Neural cell (in vitro differentiated cells): ENCODE results near the gene H2BW2. TPM values are rescaled to one million over a fixed set of nuclear protein-coding genes. Genes with fewer than 3 reads are reported as not detected.
"Not testable (repeated sequence)": the region's sequence is repeated elsewhere in the genome, so short reads cannot be mapped to it uniquely, and the experiment has no call there.

ENCODE experiments used
- H2AFZ ChIP-seq: fragments of 200-600, 300-800 bp; sonication (generic), shearing (Covaris generic); 2 replicates; pipeline ENCODE4 v1.6.0; 2014; ENCODE audit warnings: low read depth, mild to moderate bottlenecking, antibody characterized with exemption, low read length, moderate library complexity
- H3F3A ChIP-seq: fragments of 200-600 bp; shearing (Covaris generic); 2 replicates; pipeline ENCODE4 v1.6.1; 2016; ENCODE audit warnings: mild to moderate bottlenecking, moderate library complexity, mixed read lengths, antibody characterized with exemption, low read length; ENCODE audit not compliant: insufficient read depth, poor library complexity, severe bottlenecking
- H3K27ac ChIP-seq: fragments of 200-600, 300-800 bp; sonication (generic), shearing (Covaris generic); 2 replicates; pipeline ENCODE4 v1.5.1; 2014; ENCODE audit warnings: mild to moderate bottlenecking, low read length, moderate library complexity
- H3K27me3 ChIP-seq: fragments of 300-800, 200-600 bp; sonication (generic), shearing (Covaris generic); 2 replicates; pipeline ENCODE4 v1.6.0; 2014; ENCODE audit warnings: mild to moderate bottlenecking, low read depth, low read length, moderate library complexity; ENCODE audit not compliant: insufficient read depth
- H3K36me3 ChIP-seq: fragments of 300-800, 200-600 bp; sonication (generic), shearing (Covaris generic); 2 replicates; pipeline ENCODE4 v1.5.1; 2014; ENCODE audit warnings: mild to moderate bottlenecking, antibody characterized with exemption, low read length, moderate library complexity; ENCODE audit not compliant: insufficient read depth
- H3K4me2 ChIP-seq: fragments of 300-800, 200-600 bp; sonication (generic), shearing (Covaris generic); 2 replicates; pipeline ENCODE4 v1.6.0; 2014; ENCODE audit warnings: mild to moderate bottlenecking, low read length
- H3K4me3 ChIP-seq: fragments of 300-800, 200-600 bp; sonication (generic), shearing (Covaris generic); 2 replicates; pipeline ENCODE4 v1.5.1; 2014; ENCODE audit warnings: mild to moderate bottlenecking, low read length, moderate library complexity
- H3K79me2 ChIP-seq: fragments of 200-600 bp; shearing (Covaris generic); replicated peaks from 2 replicates; pipeline ENCODE4 v1.6.0; 2014; ENCODE audit warnings: mild to moderate bottlenecking, low read length, moderate library complexity; ENCODE audit not compliant: insufficient read depth
- H3K9ac ChIP-seq: fragments of 300-800, 200-600 bp; sonication (generic), shearing (Covaris generic); 2 replicates; pipeline ENCODE4 v1.6.1; 2016; ENCODE audit warnings: mild to moderate bottlenecking, low read length, mixed read lengths
- H3K9me2 ChIP-seq: fragments of 200-600 bp; shearing (Covaris generic); 2 replicates; pipeline ENCODE4 v1.6.1; 2016; ENCODE audit warnings: mild to moderate bottlenecking, low read length, mixed read lengths; ENCODE audit not compliant: insufficient read depth
- H3K9me3 ChIP-seq: fragments of 200-600, 300-800 bp; sonication (generic), shearing (Covaris generic); 2 replicates; pipeline ENCODE4 v1.6.1; 2016; ENCODE audit warnings: mild to moderate bottlenecking, mixed run types, low read length, moderate library complexity, mixed read lengths
- H4K20me1 ChIP-seq: fragments of 200-600 bp; shearing (Covaris generic); 2 replicates; pipeline ENCODE4 v1.6.1; 2016; ENCODE audit warnings: mild to moderate bottlenecking, mixed run types; ENCODE audit not compliant: insufficient read depth
- CTCF ChIP-seq: fragments of 450-650 bp; IDR thresholded peaks from 2 replicates; pipeline ENCODE4 v1.5.1; 2014; ENCODE audit warnings: antibody characterized with exemption, mild to moderate bottlenecking, moderate library complexity; ENCODE audit not compliant: poor library complexity, severe bottlenecking
- EP300 ChIP-seq: fragments of 450-650 bp; conservative IDR thresholded peaks from 2 replicates; pipeline ENCODE4 v1.6.1; 2014; ENCODE audit warnings: antibody characterized with exemption, mild to moderate bottlenecking, moderate library complexity; ENCODE audit not compliant: poor library complexity, severe bottlenecking
- EZH2 ChIP-seq: fragments of 200-600, 300-800 bp; shearing (Covaris generic), sonication (generic); IDR thresholded peaks from 2 replicates; pipeline ENCODE4 v1.6.1; 2014; ENCODE audit warnings: antibody characterized with exemption, low read length, borderline replicate concordance, mild to moderate bottlenecking; ENCODE audit not compliant: insufficient read depth, poor library complexity, severe bottlenecking
- MXI1 ChIP-seq: fragments of 450-650 bp; conservative IDR thresholded peaks from 2 replicates; pipeline ENCODE4 v1.6.1; 2014; ENCODE audit warnings: antibody characterized with exemption, mild to moderate bottlenecking; ENCODE audit not compliant: poor library complexity, severe bottlenecking
- POLR2AphosphoS5 ChIP-seq: IDR thresholded peaks from 2 replicates; pipeline ENCODE4 v1.6.1; 2012
- RAD21 ChIP-seq: fragments of 450-650 bp; conservative IDR thresholded peaks from 2 replicates; pipeline ENCODE4 v1.6.1; 2014; ENCODE audit warnings: antibody characterized with exemption, mild to moderate bottlenecking, moderate library complexity
- REST ChIP-seq: IDR thresholded peaks from 2 replicates; pipeline ENCODE4 v1.6.1; 2012; ENCODE audit warnings: borderline replicate concordance
- SMC3 ChIP-seq: fragments of 450-650 bp; conservative IDR thresholded peaks from 2 replicates; pipeline ENCODE4 v1.6.1; 2014; ENCODE audit warnings: antibody characterized with exemption, mild to moderate bottlenecking, moderate library complexity; ENCODE audit not compliant: poor library complexity
- TAF1 ChIP-seq: IDR thresholded peaks from 2 replicates; pipeline ENCODE4 v1.6.1; 2012; ENCODE audit warnings: low read depth
- polyA plus RNA-seq: library from polyadenylated mRNA; depleted of rRNA; stranded (reverse); fragments of >200 nt; gene quantifications from 2 replicates; pipeline ENCODE4 v1.2.3, GENCODE V29; 2014

H2BW2 gene
- polyA plus RNA-seq, 1 donor from 2014 or later = not detected

- Histone ChIP-seq H3K4me2 (no peak overlapping the region), H3K27ac (no peak overlapping the region), H4K20me1 (no peaks in the 10 kb centered on the region), H3K9me3 (no peaks in the 10 kb centered on the region), H3K4me3 (no peak overlapping the region), H3K27me3 (no peaks in the 10 kb centered on the region), H3K79me2 (no peaks in the 10 kb centered on the region), H3K9me2 (no peaks in the 10 kb centered on the region), H3F3A (no peaks in the 10 kb centered on the region), H3K9ac (no peak overlapping the region), H3K36me3 (no peaks in the 10 kb centered on the region), H2AFZ (no peak overlapping the region)
- TF ChIP-seq MXI1 (no peak), REST (no peak), EP300 (no peak), SMC3 (no peak), TAF1 (no peak), POLR2AphosphoS5 (no peak), EZH2 (no peak), RAD21 (no peak), CTCF (no peak)
Observed at GRCh38 chrX:104047171-104047570, 7.4 kb downstream of the H2BW2 start.

- H3K9ac ChIP-seq, H3K36me3 ChIP-seq, H3K27me3 ChIP-seq, H3K9me2 ChIP-seq, H4K20me1 ChIP-seq, H3K9me3 ChIP-seq, H3K4me2 ChIP-seq, H3K79me2 ChIP-seq, H3F3A ChIP-seq, H3K4me3 ChIP-seq, H2AFZ ChIP-seq, H3K27ac ChIP-seq: not testable (repeated sequence)
Observed at GRCh38 chrX:104054956-104055355, 15.2 kb downstream of the H2BW2 start.

- not testable (repeated sequence) for H3K36me3 ChIP-seq
Observed at GRCh38 chrX:104062636-104063035, 22.9 kb downstream of the H2BW2 start.

GRCh38 chrX:104075778-104076445 lies 36.2 kb downstream of the H2BW2 start, which contains the start of gene TMSB15C:
Gene TMSB15C (minus strand): TSS chrX:104076236.
- H4K20me1 ChIP-seq, H3K4me3 ChIP-seq, H3K27ac ChIP-seq, H3K79me2 ChIP-seq, H2AFZ ChIP-seq, H3F3A ChIP-seq, H3K9ac ChIP-seq, H3K9me2 ChIP-seq, H3K27me3 ChIP-seq, H3K4me2 ChIP-seq, H3K36me3 ChIP-seq, H3K9me3 ChIP-seq: not testable (repeated sequence)

More at GRCh38 chrX:104062636-104063035, 22.9 kb downstream of the H2BW2 start:
- not testable (repeated sequence) for H3K9me2 ChIP-seq, H3K9ac ChIP-seq, H3K9me3 ChIP-seq, H3F3A ChIP-seq, H2AFZ ChIP-seq, H3K4me3 ChIP-seq, H3K4me2 ChIP-seq, H3K79me2 ChIP-seq, H4K20me1 ChIP-seq, H3K27me3 ChIP-seq, H3K27ac ChIP-seq

- not testable (repeated sequence) for H3K27me3 ChIP-seq, H3K79me2 ChIP-seq, H3K36me3 ChIP-seq, H3K4me3 ChIP-seq, H3K4me2 ChIP-seq, H3K9me2 ChIP-seq, H3K9ac ChIP-seq, H3K9me3 ChIP-seq, H2AFZ ChIP-seq, H3K27ac ChIP-seq, H3F3A ChIP-seq, H4K20me1 ChIP-seq
Observed at GRCh38 chrX:104077854-104078253, 38.1 kb downstream of the H2BW2 start.
